Activated CD4-positive, alpha-beta T cell treated with anti-CD3 and anti-CD28 coated beads, Interleukin-2, amount 50 U/mL, for 16 hours (primary cell): ENCODE measurements around the gene SLC49A4.

Experiments
- DNase-seq: peaks from one replicate; pipeline ENCODE4 v3.0.0-alpha.2; 2020

Gene SLC49A4

GRCh38 chr3:122862381-122862780, 67.5 kb downstream of the SLC49A4 start:
- no peak for DNase-seq

- DNase-seq: no peak
These were observed 69.6 kb downstream of the SLC49A4 start for GRCh38 chr3:122864498-122864897.

- no peak for DNase-seq
These were observed 73.5 kb downstream of the SLC49A4 start for GRCh38 chr3:122868322-122868721.

GRCh38 chr3:122873741-122874515, 79.1 kb downstream of the SLC49A4 start:
- no peak for DNase-seq

GRCh38 chr3:122875547-122876127, 80.8 kb downstream of the SLC49A4 start:
- peak; percentile 6 for DNase-seq

- no peak for DNase-seq
These were observed 85.3 kb downstream of the SLC49A4 start for GRCh38 chr3:122880173-122880572.

- DNase-seq: no peak
These were observed 85.8 kb downstream of the SLC49A4 start for GRCh38 chr3:122880624-122881023.

- no peak for DNase-seq
These were observed 87.6 kb downstream of the SLC49A4 start for GRCh38 chr3:122882361-122882947.

GRCh38 chr3:122886251-122886650, 91.4 kb downstream of the SLC49A4 start:
- no peak for DNase-seq

- DNase-seq: no peak
These were observed 92.1 kb downstream of the SLC49A4 start for GRCh38 chr3:122886946-122887345.

- no peak for DNase-seq
These were observed 95.3 kb downstream of the SLC49A4 start for GRCh38 chr3:122890077-122890719.

- DNase-seq: no peak
These were observed 95.9 kb downstream of the SLC49A4 start for GRCh38 chr3:122890720-122891220.

- DNase-seq: no peak
These were observed 97.5 kb downstream of the SLC49A4 start for GRCh38 chr3:122892118-122892960.

- DNase-seq: peak; percentile 19
These were observed 98.4 kb downstream of the SLC49A4 start for GRCh38 chr3:122893282-122893681.

- DNase-seq: no peak
These were observed 99.1 kb downstream of the SLC49A4 start for GRCh38 chr3:122893754-122894668.

GRCh38 chr3:122898298-122898697, 103.4 kb downstream of the SLC49A4 start:
- DNase-seq: no peak

GRCh38 chr3:122902326-122902725, 107.5 kb downstream of the SLC49A4 start:
- no peak for DNase-seq

GRCh38 chr3:122903171-122903570, 108.3 kb downstream of the SLC49A4 start:
- no peak for DNase-seq

- DNase-seq: no peak
These were observed 112.6 kb downstream of the SLC49A4 start for GRCh38 chr3:122907471-122907870.

GRCh38 chr3:122908251-122908650, 113.4 kb downstream of the SLC49A4 start:
- DNase-seq: no peak

- no peak for DNase-seq
These were observed 117.0 kb downstream of the SLC49A4 start for GRCh38 chr3:122911901-122912300.
